Loucy (cell line): ENCODE results near the gene MYL12A.

Source experiments
- H2AFZ ChIP-seq: fragments of 200-600 bp; sonication (generic); 2 replicates; pipeline ENCODE4 v1.6.0; 2016; ENCODE audit warnings: antibody characterized with exemption, mild to moderate bottlenecking, low read length, moderate library complexity
- H3F3A ChIP-seq: fragments of 200-600 bp; 2 replicates; pipeline ENCODE4 v1.6.0; 2016; ENCODE audit warnings: antibody characterized with exemption, low read depth, mild to moderate bottlenecking
- H3K27me3 ChIP-seq: fragments of 200-600 bp; sonication (generic); 2 replicates; pipeline ENCODE4 v1.6.1; 2014; ENCODE audit warnings: low read length, mild to moderate bottlenecking; ENCODE audit not compliant: insufficient read depth, poor library complexity, severe bottlenecking
- H3K36me3 ChIP-seq: fragments of 200-600 bp; sonication (generic); 2 replicates; pipeline ENCODE4 v1.6.1; 2016; ENCODE audit warnings: low read length; ENCODE audit not compliant: insufficient read depth
- H3K4me1 ChIP-seq: fragments of 200-600 bp; sonication (generic); 2 replicates; pipeline ENCODE4 v1.5.1; 2014; ENCODE audit warnings: low read length, mild to moderate bottlenecking; ENCODE audit not compliant: insufficient read depth, poor library complexity, severe bottlenecking
- H3K4me2 ChIP-seq: fragments of 200-600 bp; sonication (generic); 2 replicates; pipeline ENCODE4 v1.6.0; 2014; ENCODE audit warnings: antibody characterized with exemption, low read length, low read depth, mild to moderate bottlenecking; ENCODE audit not compliant: poor library complexity, severe bottlenecking
- H3K4me3 ChIP-seq: fragments of 200-600 bp; sonication (generic); 2 replicates; pipeline ENCODE4 v1.5.1; 2014; ENCODE audit warnings: low read length, mild to moderate bottlenecking, mixed read lengths; ENCODE audit not compliant: poor library complexity, severe bottlenecking
- H3K79me2 ChIP-seq: fragments of 200-600 bp; sonication (generic); 2 replicates; pipeline ENCODE4 v1.6.1; 2014; ENCODE audit warnings: low read length; ENCODE audit not compliant: insufficient read depth
- H3K9ac ChIP-seq: fragments of 200-600 bp; sonication (generic); 2 replicates; pipeline ENCODE4 v1.6.0; 2014; ENCODE audit warnings: mild to moderate bottlenecking, low read depth, low read length, moderate library complexity; ENCODE audit not compliant: poor library complexity, severe bottlenecking
- H3K9me2 ChIP-seq: fragments of 200-600 bp; sonication (generic); replicated peaks from 2 replicates; pipeline ENCODE4 v1.6.1; 2016; ENCODE audit warnings: low read depth, low read length, mixed read lengths
- H3K9me3 ChIP-seq: fragments of 200-600 bp; sonication (generic); 2 replicates; pipeline ENCODE4 v1.6.1; 2014; ENCODE audit warnings: mild to moderate bottlenecking, antibody characterized with exemption, low read length, low read depth; ENCODE audit not compliant: insufficient read depth
- H4K20me1 ChIP-seq: fragments of 200-600 bp; sonication (generic); 2 replicates; pipeline ENCODE4 v1.6.0; 2014; ENCODE audit warnings: antibody characterized with exemption, low read length, mild to moderate bottlenecking; ENCODE audit not compliant: insufficient read depth, poor library complexity, severe bottlenecking
- EZH2phosphoT487 ChIP-seq: fragments of 200-600 bp; IDR thresholded peaks from 2 replicates; pipeline ENCODE4 v1.6.1; 2018; ENCODE audit warnings: antibody characterized with exemption, mild to moderate bottlenecking, moderate library complexity, borderline replicate concordance
- TF ChIP-seq, protein P1 (sequence below): fragments of 200-600 bp; sonication (generic); conservative IDR thresholded peaks from 2 replicates; pipeline ENCODE4 v1.5.1; 2014; ENCODE audit warnings: mild to moderate bottlenecking, antibody characterized with exemption, low read length

The MYL12A gene

DNA sequence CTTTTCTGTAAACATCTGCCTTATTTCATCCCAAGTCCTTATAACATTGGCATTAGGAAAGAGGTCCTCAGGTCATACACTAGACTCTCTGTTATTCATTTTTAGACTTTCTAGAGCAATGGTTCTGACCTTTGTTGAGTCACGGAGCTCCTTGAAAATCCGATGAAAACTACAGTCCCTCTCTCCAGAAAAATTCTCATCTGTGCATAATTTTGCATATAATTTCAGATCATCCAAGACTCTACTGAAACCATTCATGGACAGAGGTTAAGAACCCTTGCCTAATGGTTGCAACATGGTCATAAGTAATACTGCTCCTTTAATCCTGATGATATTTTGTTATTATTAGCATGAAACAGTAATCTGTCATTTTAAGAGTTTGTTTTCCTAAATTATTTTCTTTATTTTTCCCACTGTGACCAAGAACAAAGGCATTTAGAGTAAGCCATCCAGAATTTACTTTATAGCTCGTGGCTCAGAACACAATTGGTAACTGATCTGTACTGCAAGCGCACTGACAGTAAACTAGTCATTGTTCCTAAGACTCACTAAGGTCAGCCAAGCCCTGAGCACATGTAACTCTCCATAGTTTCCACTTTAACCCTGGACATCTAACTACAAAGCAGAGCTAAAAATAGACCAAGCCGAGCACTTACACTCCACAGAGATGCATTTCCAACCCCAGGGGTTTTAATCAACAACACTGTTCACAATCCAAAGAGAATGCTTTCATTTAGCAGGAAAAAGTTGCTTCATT is 36.2 kb upstream of the MYL12A start:
- Histone ChIP-seq H3K36me3 (no peaks in the 10 kb centered on the region), H3K9me3 (no peaks in the 10 kb centered on the region), H3K4me2 (no peak overlapping the region), H3K79me2 (no peaks in the 10 kb centered on the region), H3F3A (no peaks in the 10 kb centered on the region), H3K4me1 (peaks cover 21% of the 10 kb centered on the region), H3K4me3 (no peak overlapping the region), H3K27me3 (no peaks in the 10 kb centered on the region), H2AFZ (peak overlapping the region; percentile 54), H4K20me1 (no peaks in the 10 kb centered on the region), H3K9ac (no peak overlapping the region), H3K9me2 (no peaks in the 10 kb centered on the region)
- TF ChIP-seq, protein P1, sequence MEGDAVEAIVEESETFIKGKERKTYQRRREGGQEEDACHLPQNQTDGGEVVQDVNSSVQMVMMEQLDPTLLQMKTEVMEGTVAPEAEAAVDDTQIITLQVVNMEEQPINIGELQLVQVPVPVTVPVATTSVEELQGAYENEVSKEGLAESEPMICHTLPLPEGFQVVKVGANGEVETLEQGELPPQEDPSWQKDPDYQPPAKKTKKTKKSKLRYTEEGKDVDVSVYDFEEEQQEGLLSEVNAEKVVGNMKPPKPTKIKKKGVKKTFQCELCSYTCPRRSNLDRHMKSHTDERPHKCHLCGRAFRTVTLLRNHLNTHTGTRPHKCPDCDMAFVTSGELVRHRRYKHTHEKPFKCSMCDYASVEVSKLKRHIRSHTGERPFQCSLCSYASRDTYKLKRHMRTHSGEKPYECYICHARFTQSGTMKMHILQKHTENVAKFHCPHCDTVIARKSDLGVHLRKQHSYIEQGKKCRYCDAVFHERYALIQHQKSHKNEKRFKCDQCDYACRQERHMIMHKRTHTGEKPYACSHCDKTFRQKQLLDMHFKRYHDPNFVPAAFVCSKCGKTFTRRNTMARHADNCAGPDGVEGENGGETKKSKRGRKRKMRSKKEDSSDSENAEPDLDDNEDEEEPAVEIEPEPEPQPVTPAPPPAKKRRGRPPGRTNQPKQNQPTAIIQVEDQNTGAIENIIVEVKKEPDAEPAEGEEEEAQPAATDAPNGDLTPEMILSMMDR: no peak
- no peak for TF ChIP-seq EZH2phosphoT487

DNA sequence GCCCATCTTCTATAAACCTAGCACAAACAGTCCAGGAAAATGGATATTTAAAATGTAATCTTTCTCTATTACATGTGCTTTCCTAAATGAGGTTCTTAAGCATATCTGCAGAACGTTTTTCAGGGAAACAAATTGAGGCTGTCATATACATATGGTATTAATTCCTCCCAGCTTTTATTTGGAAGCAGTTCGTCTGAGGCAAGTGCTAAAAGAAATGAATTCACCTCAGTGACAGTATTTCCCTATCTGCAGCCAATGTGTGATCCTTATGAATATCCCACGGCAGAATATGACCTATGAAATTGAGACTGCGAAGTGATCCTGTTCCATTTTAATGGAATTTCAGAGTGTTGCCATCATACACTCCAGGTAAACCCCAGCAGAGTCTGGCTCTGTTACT is 34.9 kb upstream of the MYL12A start:
- H3K36me3 ChIP-seq: no peaks in the 10 kb centered on the region
- H3K9ac ChIP-seq: peak overlapping the region; percentile 61
- H4K20me1 ChIP-seq: no peaks in the 10 kb centered on the region
- H3K4me2 ChIP-seq: peak overlapping the region; percentile 69
- H3K4me1 ChIP-seq: peaks cover 21% of the 10 kb centered on the region
- H3K9me3 ChIP-seq: no peaks in the 10 kb centered on the region
- H3F3A ChIP-seq: no peaks in the 10 kb centered on the region
- H3K27me3 ChIP-seq: no peaks in the 10 kb centered on the region
- peak overlapping the region; percentile 47 for H3K4me3 ChIP-seq
- TF ChIP-seq, protein P1: no peak
- TF ChIP-seq EZH2phosphoT487: no peak
- no peaks in the 10 kb centered on the region for H3K79me2 ChIP-seq
- H2AFZ ChIP-seq: peak overlapping the region; percentile 84
- H3K9me2 ChIP-seq: no peaks in the 10 kb centered on the region

DNA sequence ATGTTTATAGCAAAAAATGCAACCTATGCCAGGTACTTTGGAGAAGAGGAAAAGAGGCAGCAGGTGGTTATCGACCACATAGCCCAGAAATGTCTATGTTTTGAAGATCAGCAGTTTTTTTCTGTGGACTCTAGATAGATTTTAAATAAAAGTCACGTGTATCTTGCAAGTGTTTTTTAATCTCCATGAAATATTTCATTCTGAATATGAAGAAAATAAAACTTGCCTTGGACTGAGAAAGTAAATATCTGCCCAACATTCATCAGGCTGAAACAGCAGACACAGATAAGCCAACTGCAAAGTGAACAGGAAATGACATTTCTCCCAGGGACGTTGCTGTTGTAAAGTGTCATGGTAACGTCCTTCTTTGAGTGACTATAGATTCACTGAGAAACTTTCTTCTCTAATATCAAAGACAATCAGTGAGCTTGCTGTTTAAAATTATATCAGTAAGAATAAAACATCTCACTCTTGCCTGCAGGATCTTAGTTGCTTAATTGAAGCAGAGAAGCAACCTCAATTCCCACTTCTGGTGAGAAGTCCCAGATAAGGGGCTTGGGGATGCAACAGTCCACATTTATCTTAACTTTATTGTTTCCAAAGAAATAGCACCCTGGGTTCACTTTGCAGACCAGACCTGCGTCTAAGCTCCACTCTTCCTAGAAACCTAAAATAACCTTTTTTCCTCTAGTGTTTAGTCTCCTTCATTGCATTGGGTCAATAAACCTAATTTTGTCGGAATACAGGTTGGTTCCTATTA is 34.1 kb upstream of the MYL12A start:
- Histone ChIP-seq H3K9me2 (no peaks in the 10 kb centered on the region), H3K27me3 (no peaks in the 10 kb centered on the region), H3K79me2 (no peaks in the 10 kb centered on the region), H3K9ac (peak overlapping the region; percentile 61), H3K9me3 (no peaks in the 10 kb centered on the region), H2AFZ (peak overlapping the region; percentile 84), H3K36me3 (no peaks in the 10 kb centered on the region), H3K4me2 (peak overlapping the region; percentile 69), H3F3A (no peaks in the 10 kb centered on the region), H3K4me3 (peak overlapping the region; percentile 47), H4K20me1 (no peaks in the 10 kb centered on the region), H3K4me1 (peaks cover 21% of the 10 kb centered on the region)
- TF ChIP-seq EZH2phosphoT487: no peak
- TF ChIP-seq, protein P1: no peak
